Putamen (tissue), 1 donor: ENCODE results near the gene SLC1A5.

Source experiments
- DNase-seq: peaks from one replicate; pipeline ENCODE4 v3.0.0-alpha.2; 2016; ENCODE audit warnings: low spot score

The SLC1A5 gene

GRCh38 chr19:46742926-46743480 is 45.4 kb downstream of the SLC1A5 start:
- no peak for DNase-seq

- DNase-seq = no peak
Measured at GRCh38 chr19:46741447-46741846, 46.9 kb downstream of the SLC1A5 start.

- DNase-seq = no peak
Measured at GRCh38 chr19:46739290-46739771, 49.1 kb downstream of the SLC1A5 start.

GRCh38 chr19:46737761-46738171 is 50.6 kb downstream of the SLC1A5 start:
- no peak for DNase-seq

GRCh38 chr19:46737298-46737654 is 51.1 kb downstream of the SLC1A5 start:
- no peak for DNase-seq

- DNase-seq = no peak
Measured at GRCh38 chr19:46736531-46737297, 51.7 kb downstream of the SLC1A5 start.

GRCh38 chr19:46733690-46734292 is 54.6 kb downstream of the SLC1A5 start:
- no peak for DNase-seq

GRCh38 chr19:46732966-46733689 is 55.3 kb downstream of the SLC1A5 start:
- DNase-seq = no peak

- DNase-seq = no peak
Measured at GRCh38 chr19:46732172-46732938, 56.0 kb downstream of the SLC1A5 start.

GRCh38 chr19:46731584-46731983 is 56.8 kb downstream of the SLC1A5 start:
- DNase-seq = no peak

GRCh38 chr19:46731007-46731501 is 57.3 kb downstream of the SLC1A5 start:
- DNase-seq = no peak

GRCh38 chr19:46730595-46730994 is 57.8 kb downstream of the SLC1A5 start:
- no peak for DNase-seq

GRCh38 chr19:46730187-46730586 is 58.2 kb downstream of the SLC1A5 start:
- no peak for DNase-seq

- DNase-seq = no peak
Measured at GRCh38 chr19:46729696-46730095, 58.7 kb downstream of the SLC1A5 start.

- peak; percentile 43 for DNase-seq
Measured at GRCh38 chr19:46728693-46729339, 59.6 kb downstream of the SLC1A5 start.

GRCh38 chr19:46728208-46728607 is 60.2 kb downstream of the SLC1A5 start:
- DNase-seq = no peak

GRCh38 chr19:46727757-46728156 is 60.6 kb downstream of the SLC1A5 start:
- no peak for DNase-seq

GRCh38 chr19:46726971-46727501 is 61.4 kb downstream of the SLC1A5 start:
- DNase-seq = no peak

- no peak for DNase-seq
Measured at GRCh38 chr19:46726551-46726950, 61.8 kb downstream of the SLC1A5 start.

- DNase-seq = no peak
Measured at GRCh38 chr19:46725859-46726393, 62.5 kb downstream of the SLC1A5 start.
